GM10266 (cell line): ENCODE measurements around the gene UBAC1.

ENCODE experiments used
- DNase-seq: peaks from one replicate; pipeline ENCODE4 v3.0.0; 2012; ENCODE audit errors: extremely low spot score
- CTCF ChIP-seq: IDR thresholded peaks from 2 replicates; pipeline ENCODE4 v1.5.1; 2012; ENCODE audit warnings: mild to moderate bottlenecking, low read depth; ENCODE audit not compliant: control insufficient read depth, insufficient read depth; ENCODE audit errors: missing control alignments

The UBAC1 gene

GRCh38 chr9:135890190-135891026 is 70.8 kb downstream of the UBAC1 start:
- DNase-seq = no peak
- no peak for TF ChIP-seq CTCF

GRCh38 chr9:135889564-135890189 is 71.5 kb downstream of the UBAC1 start:
- no peak for DNase-seq
- TF ChIP-seq CTCF = no peak

DNA sequence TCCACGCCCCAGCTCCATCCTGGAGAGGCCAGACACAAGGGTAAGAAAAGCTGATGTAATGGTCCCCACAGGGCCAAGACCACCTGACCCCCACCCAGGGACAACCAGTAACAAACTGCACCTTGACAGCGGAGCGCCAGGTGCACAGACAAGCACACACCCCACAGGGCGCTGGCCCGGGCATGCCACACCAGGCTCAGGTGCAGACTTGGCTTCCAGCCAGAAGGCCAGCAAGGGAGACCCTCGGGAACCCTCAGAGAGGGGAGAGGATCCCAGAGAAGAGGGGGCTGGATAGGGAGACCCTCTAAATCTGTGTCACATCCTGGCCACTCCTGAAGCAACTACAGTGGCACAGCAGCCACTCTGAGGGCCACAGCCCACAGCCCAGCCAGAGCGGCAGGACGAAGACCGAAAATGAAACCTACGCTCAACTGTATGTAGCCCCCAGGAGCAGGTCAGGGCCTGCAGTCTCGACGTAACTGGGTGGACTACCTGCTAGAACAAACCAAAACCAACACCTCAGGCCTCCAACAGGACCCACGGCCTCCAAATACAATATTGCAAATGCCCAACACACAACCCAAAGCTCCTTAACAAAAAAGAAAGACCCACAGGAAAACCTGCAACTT is 72.3 kb downstream of the UBAC1 start:
- TF ChIP-seq CTCF = no peak
- no peak for DNase-seq

GRCh38 chr9:135888126-135888765 is 72.9 kb downstream of the UBAC1 start:
- no peak for TF ChIP-seq CTCF
- no peak for DNase-seq

GRCh38 chr9:135887585-135888050 is 73.6 kb downstream of the UBAC1 start:
- DNase-seq = peak; percentile 63
- TF ChIP-seq CTCF = no peak

DNA sequence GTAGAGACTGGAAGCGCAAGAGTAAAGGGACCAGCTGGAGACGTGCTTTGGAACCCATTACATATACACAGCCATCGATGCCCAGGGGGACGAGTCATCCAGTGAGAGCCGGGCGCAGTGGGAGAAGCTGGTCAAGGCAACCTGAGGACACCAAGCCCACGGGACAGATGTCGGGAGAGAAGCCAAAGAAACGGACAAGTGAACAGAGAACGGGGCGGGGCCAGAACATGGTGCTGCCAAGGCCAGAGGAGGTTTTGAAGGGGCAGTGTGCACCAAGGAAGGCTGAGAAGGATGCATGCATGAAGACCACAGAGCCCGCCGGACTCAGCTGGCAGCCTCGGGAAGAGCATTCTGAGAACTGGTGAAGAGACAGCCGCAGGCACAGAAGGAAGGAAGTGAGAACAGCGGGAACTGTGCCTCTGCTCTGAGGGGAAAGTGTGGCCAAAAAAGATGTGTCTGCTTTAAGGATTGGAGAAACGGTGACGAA is 74.1 kb downstream of the UBAC1 start:
- DNase-seq = no peak
- no peak for TF ChIP-seq CTCF
